ENCODE data around the gene MRC1. TPM values are rescaled to one million over a fixed set of nuclear protein-coding genes. Genes with fewer than 3 reads are reported as not detected.
"Not testable (repeated sequence)": the region's sequence is repeated elsewhere in the genome, so short reads cannot be mapped to it uniquely, and the experiment has no call there.

MRC1 gene
- total RNA-seq, 2 experiments from 2014 or later: 0.06 TPM; not detected in 1

DNA sequence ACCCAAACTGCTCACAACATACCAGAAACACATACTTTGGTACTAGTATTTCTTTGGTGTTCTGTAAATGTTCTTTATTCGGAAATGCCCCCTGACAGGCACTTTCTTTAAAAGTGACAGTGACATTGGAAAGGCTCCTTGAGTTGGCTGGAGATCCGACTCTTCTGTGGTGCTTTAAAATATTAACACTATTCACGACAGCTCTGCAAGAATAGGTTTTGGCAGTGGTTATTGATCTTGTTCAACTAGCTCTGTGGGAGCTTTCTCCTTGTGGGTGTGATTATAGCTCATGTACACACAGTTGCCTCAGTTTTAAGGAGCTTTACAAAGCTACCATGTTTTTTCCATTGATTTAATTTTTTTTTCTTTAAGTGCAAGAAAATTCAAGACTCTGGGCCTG is 112.2 kb downstream of the MRC1 start:
- H3K4me1 Mint-ChIP-seq: no peaks in the 10 kb centered on the region
- H3K4me3 Mint-ChIP-seq: no peak overlapping the region
- H3K36me3 Mint-ChIP-seq: no peaks in the 10 kb centered on the region
- no peak overlapping the region for H3K27ac Mint-ChIP-seq
- H3K9me3 Mint-ChIP-seq: peaks cover 5% of the 10 kb centered on the region
- DNase-seq: no peak
- H3K27me3 Mint-ChIP-seq: peaks cover 4% of the 10 kb centered on the region

DNA sequence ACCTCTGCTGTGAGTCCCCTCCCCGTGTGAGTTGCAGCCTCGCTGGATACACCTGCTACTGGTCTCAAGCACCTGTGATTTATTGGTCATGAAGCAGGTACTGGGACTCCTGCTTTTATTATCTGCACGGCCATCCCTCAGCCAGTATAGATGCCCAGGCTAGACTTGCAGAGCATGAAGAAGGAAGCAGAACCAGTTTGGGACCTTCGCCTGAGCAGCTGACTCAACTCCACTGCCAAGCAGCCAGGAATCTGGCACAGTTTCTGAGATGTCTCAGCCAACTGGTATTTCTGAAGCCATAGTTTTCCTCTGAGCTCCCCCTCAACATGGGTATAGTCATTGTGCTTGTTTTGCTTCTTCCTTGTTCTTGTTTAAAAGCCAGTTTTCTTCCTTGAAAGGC is 114.6 kb downstream of the MRC1 start:
- H3K27ac Mint-ChIP-seq: no peak overlapping the region
- H3K27me3 Mint-ChIP-seq: no peaks in the 10 kb centered on the region
- no peaks in the 10 kb centered on the region for H3K4me1 Mint-ChIP-seq
- H3K4me3 Mint-ChIP-seq: no peak overlapping the region
- H3K9me3 Mint-ChIP-seq: peaks cover 3% of the 10 kb centered on the region
- H3K36me3 Mint-ChIP-seq: no peaks in the 10 kb centered on the region
- no peak for DNase-seq

DNA sequence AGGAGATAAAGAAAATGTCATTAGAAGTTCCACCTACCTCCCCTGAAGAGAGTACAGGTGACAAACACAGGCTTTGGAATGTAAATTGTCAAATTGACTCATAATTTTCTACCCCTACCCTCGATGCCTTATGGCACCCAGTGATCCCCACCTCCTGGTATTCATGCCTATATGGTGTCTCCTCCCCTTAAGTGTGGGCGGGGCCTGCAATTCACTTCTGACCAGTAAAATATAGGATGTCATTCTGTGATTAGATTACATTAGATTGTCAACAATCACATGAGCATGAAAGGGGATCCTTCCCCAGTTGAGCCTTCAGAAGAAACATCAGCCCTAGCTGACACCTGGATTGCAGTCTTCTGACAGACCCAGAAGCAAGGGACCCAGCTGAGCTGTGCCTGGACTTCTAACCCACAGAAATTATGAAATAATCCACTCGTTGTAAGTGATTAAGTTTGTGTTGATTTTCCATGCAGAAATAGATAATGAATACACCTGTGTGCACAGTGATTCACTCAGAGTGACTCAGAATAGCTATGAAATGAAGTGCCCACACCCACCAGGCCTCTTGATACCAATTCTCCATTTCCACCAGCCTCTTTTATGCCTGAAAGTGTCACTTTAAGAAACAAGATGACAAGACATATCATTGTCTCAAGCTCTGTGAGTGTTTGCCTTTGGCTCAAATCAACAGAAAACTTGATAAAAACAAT is 134.0 kb downstream of the MRC1 start:
- Mint-ChIP-seq H3K4me3 (no peak overlapping the region), H3K27me3 (no peaks in the 10 kb centered on the region), H3K36me3 (no peaks in the 10 kb centered on the region), H3K27ac (no peak overlapping the region), H3K4me1 (no peaks in the 10 kb centered on the region), H3K9me3 (no peaks in the 10 kb centered on the region)
- DNase-seq: no peak

DNA sequence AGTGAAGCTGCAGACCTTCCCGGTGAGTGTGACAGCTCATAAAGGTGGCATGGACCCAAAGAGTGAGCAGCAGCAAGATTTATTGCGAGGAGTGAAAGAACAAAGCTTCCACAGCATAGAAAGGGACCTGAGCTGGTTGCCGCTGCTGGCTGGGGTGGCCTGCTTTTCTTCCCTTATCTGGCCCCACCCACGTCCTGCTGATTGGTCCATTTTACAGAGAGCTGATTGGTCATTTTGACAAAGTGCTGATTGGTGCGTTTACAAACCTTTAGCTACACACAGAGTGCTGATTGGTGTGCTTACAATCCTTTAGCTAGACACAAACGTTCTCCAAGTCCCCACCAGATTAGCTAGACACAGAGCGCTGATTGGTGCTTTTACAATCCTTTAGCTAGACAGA is 141.1 kb downstream of the MRC1 start:
- H3K4me3 Mint-ChIP-seq, H3K27ac Mint-ChIP-seq, H3K27me3 Mint-ChIP-seq, H3K36me3 Mint-ChIP-seq, H3K4me1 Mint-ChIP-seq, H3K9me3 Mint-ChIP-seq, DNase-seq: not testable (repeated sequence)

DNA sequence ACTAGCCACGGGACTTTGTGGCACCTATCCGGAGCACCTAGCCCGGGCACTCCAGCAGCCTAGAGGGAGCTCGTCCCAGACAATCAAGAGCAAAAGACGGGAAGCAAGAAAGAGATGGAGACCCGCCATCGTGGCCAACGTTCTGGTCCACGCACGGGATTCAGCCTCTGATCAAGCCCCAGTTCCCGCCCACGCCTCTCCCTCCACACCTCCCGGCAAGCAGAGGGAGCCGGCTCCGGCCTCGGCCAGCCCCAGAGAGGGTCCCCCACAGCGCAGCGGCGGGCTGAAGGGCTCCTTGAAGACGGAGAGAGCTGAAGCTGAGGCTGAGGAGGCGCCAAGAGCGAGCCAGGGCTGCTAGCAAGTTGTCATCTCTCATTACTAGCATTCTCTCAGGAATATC is 141.6 kb downstream of the MRC1 start:
- Mint-ChIP-seq H3K4me3 (no peak overlapping the region), H3K27ac (no peak overlapping the region), H3K36me3 (no peaks in the 10 kb centered on the region), H3K9me3 (no peaks in the 10 kb centered on the region), H3K4me1 (no peaks in the 10 kb centered on the region), H3K27me3 (no peaks in the 10 kb centered on the region)
- DNase-seq: no peak

DNA sequence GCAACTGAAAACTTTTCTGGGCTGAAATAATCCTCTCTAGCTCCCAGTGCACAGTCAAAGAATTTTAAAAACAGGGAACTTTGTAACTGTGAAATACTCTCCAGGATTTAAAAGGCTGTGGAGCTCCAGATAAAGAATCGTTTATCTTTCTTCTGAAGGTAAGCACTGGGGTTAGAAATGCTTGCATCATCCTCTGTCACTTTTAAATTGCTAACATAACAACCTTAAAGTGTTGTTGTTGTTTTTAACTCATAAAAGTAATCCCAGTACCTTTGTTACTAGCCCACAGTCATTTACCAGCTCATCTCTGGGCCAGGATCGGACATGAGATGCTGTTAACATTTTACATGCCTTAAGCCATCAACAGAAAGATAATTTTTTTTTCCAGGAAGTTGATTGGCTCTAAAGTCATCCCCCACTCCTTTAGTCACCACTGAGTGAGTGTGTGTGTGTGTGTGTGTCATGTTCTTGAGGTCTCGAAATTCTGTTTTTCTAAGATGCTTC is 142.8 kb downstream of the MRC1 start, which contains the start of gene SLC39A12:
Gene SLC39A12 (plus strand): TSS at position 51 of the 504 bp plus-strand sequence. CDS start 1,359 bp downstream, outside the sequence.
- Mint-ChIP-seq H3K9me3 (no peaks in the 10 kb centered on the region), H3K27ac (no peak within 1 kb of the TSS), H3K4me1 (no peaks in the 10 kb centered on the region), H3K4me3 (no peak within 1 kb of the TSS), H3K27me3 (peaks cover 7% of the 10 kb centered on the region), H3K36me3 (no peaks in the 10 kb centered on the region)
- DNase-seq: no peak

DNA sequence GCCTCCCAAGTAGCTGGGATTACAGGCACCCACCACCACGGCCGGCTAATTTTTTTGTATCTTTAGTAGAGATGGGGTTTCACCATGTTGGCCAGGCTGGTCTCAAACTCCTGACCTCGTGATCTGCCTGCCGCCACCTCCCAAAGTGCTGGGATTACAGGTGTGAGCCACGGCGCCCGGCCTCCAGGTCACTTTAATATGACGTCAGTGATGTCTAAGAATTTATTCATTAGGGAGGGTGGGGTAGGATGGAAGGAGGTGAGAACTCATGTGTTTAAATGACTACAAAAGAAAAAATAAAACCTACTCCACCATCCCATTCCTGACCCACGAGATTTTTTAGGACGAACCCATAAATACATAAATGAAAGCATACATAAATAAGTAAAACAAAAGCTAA is 145.2 kb downstream of the MRC1 start:
- DNase-seq, H3K4me1 Mint-ChIP-seq, H3K9me3 Mint-ChIP-seq: not testable (repeated sequence)

DNA sequence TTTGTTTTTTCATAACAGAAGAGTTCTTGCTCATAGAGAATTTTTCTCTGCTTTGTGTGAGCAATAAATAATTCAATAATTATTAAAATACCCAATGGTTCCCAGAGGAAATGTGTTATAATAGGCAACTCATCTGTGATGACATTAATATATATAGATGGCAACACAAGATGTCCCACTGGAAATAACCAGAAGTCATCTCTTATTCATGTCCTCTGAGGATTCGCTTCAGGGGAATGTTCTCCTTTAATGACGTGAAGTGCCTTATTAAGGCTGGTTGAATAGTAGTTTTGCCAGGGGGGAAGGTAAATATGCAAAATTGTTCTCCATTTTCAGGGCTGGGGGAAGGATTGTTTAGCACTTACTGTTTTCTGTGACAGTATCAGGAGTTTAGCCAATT is 145.7 kb downstream of the MRC1 start:
- no peak overlapping the region for H3K4me3 Mint-ChIP-seq
- H3K4me1 Mint-ChIP-seq: no peaks in the 10 kb centered on the region
- H3K36me3 Mint-ChIP-seq: no peaks in the 10 kb centered on the region
- DNase-seq: no peak
- no peaks in the 10 kb centered on the region for H3K9me3 Mint-ChIP-seq
- H3K27me3 Mint-ChIP-seq: peaks cover 10% of the 10 kb centered on the region
- H3K27ac Mint-ChIP-seq: no peak overlapping the region

More for the DNA sequence above, 145.2 kb downstream of the MRC1 start:
- H3K4me3 Mint-ChIP-seq, H3K27ac Mint-ChIP-seq, H3K36me3 Mint-ChIP-seq, H3K27me3 Mint-ChIP-seq: not testable (repeated sequence)

DNA sequence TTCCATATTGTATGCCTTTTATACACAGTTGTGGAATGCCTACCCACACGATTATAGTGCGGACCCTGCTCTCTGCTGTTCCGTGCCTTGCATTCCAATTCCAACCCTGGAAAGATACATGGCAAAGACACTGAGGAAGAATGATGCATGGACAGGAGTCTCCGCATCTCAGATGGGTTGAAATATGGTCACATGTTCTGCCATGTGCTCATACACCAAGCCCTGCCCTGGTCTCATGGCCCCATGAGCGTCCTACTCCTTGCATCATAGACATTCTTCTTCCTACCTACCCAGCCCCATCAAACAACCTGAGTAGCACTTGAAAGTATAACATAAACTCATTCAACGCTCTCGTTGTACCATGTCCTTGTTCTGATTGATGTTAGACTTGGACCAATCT is 148.9 kb downstream of the MRC1 start:
- H3K9me3 Mint-ChIP-seq: peaks cover 3% of the 10 kb centered on the region
- no peak overlapping the region for H3K27ac Mint-ChIP-seq
- H3K27me3 Mint-ChIP-seq: peaks cover 16% of the 10 kb centered on the region
- H3K4me1 Mint-ChIP-seq: no peaks in the 10 kb centered on the region
- H3K4me3 Mint-ChIP-seq: no peak overlapping the region
- H3K36me3 Mint-ChIP-seq: no peaks in the 10 kb centered on the region
- no peak for DNase-seq

DNA sequence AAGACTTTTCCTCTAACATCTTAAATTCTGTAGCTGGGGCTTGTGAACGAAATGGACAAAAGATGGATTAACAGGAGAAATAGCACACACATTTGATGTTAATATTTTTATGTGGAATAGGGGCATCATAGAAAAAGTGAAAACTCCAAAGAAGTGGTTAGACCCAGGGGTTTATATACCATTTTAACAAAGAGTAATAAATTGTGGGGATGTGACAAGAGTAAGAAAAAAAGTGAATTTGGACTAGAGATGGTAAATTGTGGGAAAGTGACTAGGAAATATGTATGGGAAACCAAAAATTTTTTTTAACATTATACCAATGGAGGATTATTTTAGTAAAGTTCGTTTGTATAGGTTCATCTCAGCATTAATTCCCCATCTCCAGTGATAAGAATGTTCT is 150.7 kb downstream of the MRC1 start:
- H3K4me3 Mint-ChIP-seq: no peak overlapping the region
- H3K36me3 Mint-ChIP-seq: no peaks in the 10 kb centered on the region
- no peak overlapping the region for H3K27ac Mint-ChIP-seq
- H3K9me3 Mint-ChIP-seq: peaks cover 3% of the 10 kb centered on the region
- no peaks in the 10 kb centered on the region for H3K4me1 Mint-ChIP-seq
- H3K27me3 Mint-ChIP-seq: peaks cover 21% of the 10 kb centered on the region
- DNase-seq: no peak

Other genes with a start within 250 kb of the MRC1 start
- 1 to 10 TPM; 3.5 TPM for gene HACD1, start 192.0 kb upstream of the MRC1 start, total RNA-seq
- 10 to 100 TPM; 21.6 to 22.7 TPM for gene STAM, start 165.2 kb upstream of the MRC1 start, total RNA-seq
- gene TMEM236, start 57.1 kb upstream of the MRC1 start, total RNA-seq: under 1 TPM; 0.04 to 0.12 TPM
- gene SLC39A12, start 142.6 kb downstream of the MRC1 start, total RNA-seq: not detected

All from activated naive CD8-positive, alpha-beta T cell treated with anti-CD3 and anti-CD28 coated beads for 36 hours (primary cell).